Kidney tubule cell (primary cell): ENCODE data around the gene SELP.
"Not testable (repeated sequence)": the region's sequence is repeated elsewhere in the genome, so short reads cannot be mapped to it uniquely, and the experiment has no call there.

Experiments
- DNase-seq: peaks from one replicate; pipeline ENCODE4 v3.0.0-alpha.2; 2018; ENCODE audit warnings: low spot score

The SELP gene

DNA sequence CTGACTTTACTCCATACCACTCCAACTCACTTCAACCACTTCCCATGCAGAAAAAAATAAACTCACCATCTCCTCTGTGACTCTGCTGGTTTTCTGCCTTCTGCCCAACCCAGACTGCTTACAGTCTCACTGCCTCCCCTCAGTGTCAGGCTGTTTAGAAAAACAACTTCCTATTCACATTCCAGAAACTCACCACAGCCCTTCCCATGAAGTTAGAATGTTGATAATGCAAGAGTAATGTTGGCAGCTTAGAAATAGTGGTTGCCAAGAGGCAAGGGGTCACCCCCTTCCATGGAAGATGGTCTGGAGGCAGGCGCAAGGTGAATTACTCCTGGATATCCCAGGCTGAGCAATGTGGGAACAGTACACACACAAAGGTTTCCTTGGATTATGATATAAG lies at the start of gene SELP:
SELP (minus strand) TSS at position 119 of the 400 bp plus-strand sequence; CDS start at position 69, 50 bp downstream.
- DNase-seq, result no peak

DNA sequence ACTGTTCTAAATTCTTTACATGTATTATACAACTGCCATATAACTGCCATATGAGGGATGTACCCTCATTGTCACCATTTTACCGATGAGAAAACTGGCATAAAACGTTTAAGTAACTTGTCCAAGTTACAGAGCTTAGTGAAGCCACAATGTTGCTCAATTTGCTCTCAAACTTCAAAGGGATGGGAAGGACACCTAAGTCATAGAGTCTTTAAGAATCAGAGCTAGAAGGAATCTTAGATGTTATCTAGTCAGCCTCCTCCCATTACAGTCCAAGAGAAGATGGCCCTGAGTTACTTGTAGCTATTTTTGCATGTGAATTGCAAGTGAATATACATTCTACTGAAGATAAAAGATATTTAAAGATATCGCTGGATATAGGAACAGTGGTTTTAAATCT lies 49.8 kb upstream of the SELP start:
- no peak for DNase-seq

DNA sequence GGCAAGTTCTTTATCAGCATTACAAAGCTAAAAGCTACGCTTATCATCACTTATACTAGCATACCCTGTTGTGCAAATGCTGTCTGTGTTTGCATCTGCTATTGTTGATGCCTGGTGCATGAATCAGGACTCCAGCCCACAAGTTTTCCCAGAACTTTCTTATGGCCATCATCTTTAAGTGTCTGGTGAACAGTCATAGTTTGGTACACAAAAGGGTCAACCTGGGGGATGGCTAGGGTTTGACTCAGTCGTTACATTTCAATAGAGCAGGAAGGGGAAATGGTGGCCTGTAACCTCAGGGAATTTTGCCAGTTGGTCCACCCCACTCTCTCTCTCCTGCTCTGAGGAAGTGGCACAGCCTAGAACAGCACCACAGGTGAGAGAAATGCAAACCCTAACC lies 46.1 kb upstream of the SELP start:
- DNase-seq, result peak; percentile 93

DNA sequence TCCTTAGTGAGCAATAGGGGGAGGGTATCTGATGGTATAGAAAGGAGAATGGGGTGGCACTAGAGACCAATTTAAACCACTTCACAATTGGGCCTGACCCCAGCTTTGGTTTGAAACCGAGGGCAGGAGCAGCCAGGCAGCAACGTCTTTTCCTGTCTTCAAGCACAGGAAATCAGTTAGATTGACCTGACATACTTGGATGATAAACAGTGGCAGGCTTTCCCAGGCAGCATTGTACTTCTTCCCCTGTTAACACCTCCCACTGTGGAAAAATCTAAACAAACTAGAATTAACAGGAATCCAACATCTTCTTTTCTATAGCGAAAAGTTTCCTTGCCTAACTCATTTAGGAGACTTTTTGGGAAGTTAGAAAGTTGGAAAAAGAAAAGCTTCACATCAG lies 40.9 kb upstream of the SELP start:
- no peak for DNase-seq

DNA sequence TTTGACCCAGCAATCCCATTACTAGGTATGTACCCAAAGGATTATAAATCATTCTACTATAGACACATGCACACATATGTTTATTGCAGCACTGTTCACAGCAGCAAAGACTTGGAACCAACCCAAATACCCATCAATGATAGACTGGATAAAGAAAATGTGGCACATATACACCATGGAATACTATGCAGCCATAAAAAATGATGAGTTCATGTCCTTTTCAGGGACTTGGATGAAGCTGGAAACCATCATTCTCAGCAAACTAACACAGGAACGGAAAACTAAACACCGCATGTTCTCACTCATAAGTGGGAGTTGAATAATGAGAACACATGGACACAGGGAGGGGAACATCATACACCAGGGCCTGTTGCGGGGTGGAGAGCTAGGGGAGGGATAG lies 40.3 kb upstream of the SELP start:
- not testable (repeated sequence) for DNase-seq

DNA sequence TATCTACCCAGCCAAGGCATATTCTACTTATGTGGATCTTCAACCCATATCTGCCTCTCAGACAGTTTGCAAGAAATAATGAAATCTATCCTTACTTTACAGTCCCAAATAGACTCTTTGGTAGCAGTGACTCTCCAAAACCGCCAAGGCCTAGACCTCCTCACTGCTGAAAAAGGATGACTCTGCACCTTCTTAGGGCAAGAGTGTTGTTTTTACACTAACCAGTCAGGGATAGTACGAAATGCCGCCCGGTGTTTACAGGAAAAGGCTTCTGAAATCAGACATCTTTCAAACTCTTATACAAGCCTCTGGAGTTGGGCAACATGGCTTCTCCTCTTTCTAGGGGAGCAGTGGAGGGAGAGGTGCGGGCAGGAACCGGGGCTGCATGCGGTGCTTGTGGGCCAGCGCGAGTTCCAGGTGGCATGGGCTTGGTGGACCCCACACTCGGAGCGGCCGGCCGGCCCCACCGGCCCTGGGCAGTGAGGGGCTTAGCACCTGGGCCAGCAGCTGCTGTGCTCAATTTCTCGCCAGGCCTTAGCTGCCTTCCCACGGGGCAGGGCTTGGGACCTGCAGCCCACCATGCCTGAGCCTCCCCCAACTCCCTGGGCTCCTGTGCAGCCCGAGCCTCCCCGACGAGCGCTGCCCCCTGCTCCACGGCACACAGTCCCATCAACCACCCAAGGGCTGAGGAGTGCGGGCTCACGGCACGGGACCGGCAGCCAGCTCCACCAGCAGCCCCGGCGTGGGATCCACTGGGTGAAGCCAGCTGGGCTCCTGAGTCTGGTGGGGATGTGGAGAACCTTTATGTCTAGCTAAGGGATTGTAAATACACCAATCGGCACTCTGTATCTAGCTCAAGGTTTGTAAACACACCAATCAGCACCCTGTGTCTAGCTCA lies 38.0 kb upstream of the SELP start:
- not testable (repeated sequence) for DNase-seq

DNA sequence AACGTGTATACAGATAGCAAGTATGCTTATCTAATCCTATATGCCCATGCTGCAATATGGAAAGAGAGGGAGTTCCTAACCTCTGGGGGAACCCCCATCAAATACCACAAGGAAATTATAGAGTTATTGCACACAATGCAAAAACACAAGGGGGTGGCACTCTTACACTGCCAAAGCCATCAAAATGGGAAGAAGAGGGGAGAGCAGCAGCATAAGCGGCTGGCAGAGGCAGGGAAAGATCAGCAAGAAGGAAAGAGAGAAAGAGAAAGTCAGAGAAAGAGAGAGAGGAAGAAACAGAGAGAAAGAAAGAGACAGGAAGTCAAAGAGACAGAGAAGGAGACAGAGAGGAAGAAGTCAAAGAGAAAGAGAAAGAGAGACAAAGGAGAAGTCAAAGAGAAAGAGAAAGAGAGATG lies 37.3 kb upstream of the SELP start:
- not testable (repeated sequence) for DNase-seq

DNA sequence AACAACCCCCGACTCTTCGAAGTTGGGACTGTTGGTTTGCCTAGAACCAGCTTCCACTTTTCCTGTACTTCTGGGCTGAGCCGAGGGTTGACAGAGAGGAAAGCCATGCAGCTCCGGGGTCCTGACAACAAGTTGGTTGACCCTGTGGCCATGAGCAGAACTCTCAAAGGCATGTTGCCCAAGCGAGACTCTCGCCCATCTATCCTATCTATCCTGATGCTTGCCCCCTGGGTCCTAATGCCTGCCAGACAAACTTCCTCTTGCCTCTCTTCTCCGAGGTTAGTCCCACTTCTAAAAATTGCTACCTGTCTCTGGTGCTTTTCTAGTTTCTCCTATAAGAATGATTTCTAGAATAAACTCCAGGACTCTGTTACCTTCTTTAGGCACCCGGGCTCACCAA lies 32.8 kb upstream of the SELP start:
- not testable (repeated sequence) for DNase-seq

DNA sequence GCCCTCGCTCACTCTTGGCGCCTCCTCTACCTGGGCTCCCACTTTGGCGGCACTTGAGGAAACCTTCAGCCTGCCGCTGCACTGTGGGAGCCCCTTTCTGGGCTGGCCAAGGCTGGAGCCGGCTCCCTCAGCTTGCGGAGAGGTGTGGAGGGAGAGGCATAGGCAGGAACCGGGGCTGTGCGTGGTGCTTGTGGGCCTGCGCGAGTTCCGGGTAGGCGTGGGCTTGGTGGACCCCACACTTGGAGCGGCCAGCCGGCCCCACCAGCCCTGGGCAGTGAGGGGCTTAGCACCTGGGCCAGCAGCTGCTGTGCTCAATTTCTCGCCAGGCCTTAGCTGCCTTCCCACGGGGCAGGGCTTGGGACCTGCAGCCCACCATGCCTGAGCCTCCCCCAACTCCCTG lies 31.1 kb upstream of the SELP start:
- not testable (repeated sequence) for DNase-seq

DNA sequence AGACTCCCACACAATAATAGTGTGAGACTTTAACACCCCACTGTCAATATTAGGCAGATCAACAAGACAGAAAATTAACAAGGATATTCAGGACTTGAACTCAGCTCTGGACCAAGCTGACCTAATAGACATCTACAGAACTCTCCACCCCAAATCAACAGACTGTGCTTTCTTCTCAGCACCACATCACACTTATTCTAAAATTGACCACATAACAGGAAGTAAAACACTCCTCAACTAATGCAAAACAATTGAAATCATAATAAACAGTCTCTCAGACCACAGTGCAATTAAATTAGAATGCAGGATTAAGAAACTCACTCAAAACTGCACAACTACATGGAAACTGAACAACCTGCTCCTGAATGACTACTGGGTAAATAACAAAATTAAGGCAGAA lies 28.9 kb upstream of the SELP start:
- DNase-seq, result not testable (repeated sequence)

DNA sequence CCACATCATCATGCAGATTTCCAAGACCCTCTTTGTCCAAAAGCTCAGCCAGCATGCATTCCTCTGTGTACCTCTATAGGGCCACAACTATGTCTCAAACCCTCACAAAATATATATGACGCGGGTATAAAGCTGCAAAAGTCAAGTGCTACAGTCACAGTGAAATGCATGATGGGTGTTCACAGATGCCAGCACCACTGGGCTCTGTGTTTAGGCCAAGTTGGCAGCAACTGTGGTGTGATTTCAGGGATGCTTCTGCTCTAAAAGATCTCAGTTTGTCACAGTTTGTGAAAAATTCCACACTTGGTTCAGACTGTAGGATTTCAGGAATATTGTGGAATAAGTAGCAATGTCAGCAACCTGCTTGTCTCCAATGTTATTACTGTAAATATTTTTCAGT lies 23.9 kb upstream of the SELP start:
- no peak for DNase-seq

DNA sequence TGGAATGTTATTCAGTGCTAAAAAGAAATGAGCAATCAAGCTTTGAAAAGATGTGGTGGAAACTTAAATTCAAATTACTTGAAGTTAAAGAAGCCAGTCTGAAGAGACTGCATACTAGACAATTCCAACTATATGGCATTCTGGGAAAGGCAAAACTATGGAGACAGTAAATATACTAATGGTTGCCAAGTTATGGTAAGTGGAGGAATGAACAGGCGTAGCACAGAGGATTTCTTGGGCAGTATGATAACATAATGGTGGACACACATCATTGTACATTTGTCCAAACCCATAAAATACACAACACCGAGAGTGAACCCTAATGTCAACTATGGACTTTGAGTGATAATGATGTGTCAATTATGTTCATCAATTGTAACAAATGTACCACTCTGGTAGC lies 21.1 kb upstream of the SELP start:
- no peak for DNase-seq

DNA sequence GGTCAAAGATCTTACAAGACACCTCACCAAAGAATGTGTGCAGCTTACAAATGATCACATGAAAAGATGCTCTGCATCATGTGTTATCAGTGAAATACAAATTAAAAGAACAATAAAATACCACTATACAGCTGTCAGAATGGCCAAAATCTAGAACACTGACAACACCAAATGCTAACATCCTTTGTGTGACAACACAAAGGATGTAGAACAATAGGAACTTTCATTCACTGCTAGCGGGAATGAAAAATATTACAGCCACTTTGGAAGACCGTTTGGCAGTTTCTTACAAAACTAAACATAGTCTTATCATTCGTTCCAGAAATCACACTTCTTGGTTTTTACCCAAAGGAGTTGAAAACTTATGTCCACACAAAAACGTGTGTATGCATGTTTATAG lies 20.6 kb upstream of the SELP start:
- no peak for DNase-seq

DNA sequence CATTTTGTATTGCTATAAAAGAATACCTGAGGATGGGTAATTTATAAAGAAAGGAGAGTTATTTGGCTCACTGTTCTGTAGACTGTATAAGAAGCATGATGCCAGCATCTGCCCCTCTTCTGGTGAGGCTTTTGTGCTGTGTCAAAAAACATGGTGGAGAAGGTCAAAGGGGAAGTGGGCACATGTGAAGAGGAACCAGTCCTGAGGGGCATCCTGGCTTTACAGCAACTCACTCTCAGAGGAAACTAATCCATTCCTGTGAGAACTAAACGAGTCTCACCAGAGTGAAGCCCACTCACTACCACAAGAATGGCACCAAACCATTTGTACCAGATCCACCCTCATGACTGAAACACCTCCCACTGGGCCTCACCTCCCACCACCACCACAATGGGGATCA lies 18.8 kb upstream of the SELP start:
- no peak for DNase-seq

DNA sequence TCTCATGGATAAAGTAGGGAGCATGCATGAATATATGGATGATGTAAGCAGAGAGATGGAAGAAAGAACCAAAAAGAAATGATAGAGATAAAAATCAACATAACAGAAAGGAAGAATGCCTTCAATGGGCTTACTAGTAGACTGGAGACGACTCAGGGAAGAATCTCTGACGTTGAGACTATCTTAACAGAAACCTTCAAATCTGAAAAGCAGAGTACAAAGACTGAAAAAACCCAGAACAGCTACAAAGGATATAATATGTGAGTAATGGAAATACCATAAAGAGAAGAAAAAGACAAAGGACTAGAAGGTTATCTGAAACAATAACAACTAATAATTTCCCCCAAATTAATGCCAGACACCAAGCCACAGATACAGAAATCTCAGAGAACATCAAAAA lies 18.3 kb upstream of the SELP start:
- no peak for DNase-seq

DNA sequence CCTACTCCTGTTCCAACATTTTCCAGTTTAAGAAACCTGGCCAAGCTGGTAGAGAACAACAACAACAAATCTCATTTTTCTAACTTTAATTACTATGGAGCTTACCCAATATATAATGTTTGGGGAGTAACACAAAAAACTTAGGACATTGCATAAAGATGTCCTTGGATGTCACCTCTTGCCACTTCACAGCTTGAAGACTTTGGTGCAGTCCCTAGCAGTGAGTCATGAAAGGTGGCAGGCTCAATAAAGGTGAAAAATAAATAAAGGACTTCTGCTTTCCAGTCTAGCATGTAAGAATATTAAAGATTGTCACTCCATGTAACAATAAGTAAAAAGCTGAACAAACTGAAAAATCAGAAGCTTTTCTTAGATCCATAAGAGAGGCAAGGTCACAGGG lies 17.6 kb upstream of the SELP start:
- DNase-seq, result no peak

DNA sequence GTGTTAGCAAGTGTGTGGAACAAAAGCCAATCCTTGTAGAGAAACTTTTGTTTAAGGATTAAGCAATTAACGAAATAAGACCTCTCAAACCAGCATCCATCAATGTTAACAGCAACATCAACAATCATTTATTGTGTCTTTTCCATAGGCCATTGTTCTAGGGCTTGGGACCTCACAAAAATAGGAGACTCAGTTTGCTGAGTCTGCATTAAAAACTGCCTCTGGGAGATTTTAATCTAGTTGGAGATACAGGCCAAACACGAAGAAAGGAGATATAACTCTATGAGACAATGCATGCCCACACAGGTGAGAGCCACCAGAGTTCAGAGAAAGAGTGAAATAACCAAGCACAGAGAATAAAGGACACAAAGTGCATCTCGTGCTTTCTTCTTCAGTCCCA lies 14.4 kb upstream of the SELP start:
- no peak for DNase-seq

DNA sequence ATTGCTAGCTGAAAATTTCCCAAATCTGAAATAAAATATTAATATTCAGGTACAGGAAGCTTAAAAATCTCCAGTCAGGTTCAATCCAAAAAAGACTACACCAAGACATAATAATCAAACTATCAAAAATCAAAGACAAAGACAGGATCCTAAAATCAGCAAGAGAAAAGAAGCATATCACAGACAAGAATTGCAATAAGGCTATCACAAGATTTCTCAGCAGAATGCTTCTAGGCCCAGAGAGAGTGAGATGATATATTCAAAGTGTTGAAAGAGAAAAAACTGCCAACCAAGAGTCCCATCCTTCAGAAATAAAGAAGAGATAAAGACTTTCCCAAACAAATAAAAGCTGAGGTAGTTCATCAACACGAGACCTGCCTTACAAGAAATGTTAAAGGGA lies 5.0 kb upstream of the SELP start:
- DNase-seq, result no peak

DNA sequence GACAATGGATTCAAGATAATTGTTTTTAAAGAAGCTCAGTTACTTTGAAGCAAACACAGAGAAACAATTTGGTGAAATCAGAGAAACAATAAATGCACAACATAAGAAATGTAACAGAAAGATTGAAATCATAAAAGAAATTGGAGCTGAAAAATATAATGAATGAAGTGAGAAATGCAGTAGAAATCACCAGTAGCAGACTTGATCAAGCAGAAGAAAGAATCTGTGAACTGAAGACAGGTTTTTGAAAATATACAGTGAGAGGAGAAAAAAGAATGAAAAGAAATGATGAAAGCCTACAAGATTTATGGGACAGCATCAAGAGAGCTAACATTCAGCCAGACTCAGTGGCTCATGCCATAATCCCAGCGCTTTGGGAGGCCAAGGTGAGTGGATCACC lies 4.2 kb upstream of the SELP start:
- no peak for DNase-seq

DNA sequence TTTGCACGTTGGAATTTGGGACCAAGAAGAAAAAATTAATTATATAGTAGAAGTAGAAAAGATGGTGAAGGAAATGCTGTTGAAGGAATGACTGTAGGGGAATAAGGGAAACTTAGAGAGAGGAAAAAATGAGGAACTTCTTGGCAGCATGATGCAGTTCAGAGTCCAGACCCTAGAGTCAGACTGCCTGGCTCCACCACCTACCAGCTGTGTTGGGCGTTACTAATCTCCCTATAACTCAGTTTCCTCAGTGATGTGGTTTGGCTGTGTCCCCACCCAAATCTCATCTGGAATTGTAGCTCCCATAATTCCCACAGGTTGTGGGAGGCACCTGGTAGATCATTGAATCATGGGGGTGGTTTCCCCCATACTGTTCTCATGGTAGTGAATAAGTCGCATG lies 1.3 kb upstream of the SELP start:
- no peak for DNase-seq

DNA sequence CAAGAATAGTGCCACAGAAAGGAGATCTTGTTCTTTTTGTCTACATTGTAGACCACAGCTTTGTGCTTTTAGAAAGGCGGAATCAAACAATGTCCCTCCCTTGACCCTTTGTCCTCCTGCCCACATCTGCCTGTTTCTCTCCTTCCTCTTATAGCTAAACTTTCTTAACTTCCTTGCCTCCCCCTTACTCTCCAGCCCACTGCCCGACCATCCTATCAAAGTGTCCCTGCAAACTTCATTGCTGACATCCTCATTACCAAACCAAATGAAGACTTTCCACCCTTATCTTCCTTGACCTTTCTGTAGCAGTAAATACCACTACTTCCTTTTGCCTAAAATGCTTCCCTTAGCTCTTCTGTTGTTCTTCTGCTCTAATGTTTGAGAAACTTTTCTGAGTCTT lies 5.0 kb downstream of the SELP start:
- no peak for DNase-seq

DNA sequence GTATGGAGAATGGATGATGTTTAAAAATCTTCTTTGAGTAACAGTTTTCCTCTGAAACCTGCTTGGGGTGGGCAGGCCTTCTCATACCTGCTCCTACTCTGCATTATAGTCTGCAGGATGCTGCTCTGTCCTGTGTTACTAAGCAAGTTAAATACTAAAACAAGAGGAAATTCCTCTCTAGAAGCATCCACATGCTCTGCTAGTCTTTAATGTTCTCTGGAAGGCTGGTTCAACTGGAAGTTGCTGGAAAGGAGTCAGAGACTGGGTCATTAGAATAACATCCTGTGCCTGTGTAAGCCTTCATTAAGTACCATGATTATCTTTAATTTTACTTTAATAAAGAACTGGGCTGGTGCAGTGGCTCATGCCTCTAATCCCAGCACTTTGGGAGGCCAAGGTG lies 5.8 kb downstream of the SELP start:
- DNase-seq, result peak; percentile 6

DNA sequence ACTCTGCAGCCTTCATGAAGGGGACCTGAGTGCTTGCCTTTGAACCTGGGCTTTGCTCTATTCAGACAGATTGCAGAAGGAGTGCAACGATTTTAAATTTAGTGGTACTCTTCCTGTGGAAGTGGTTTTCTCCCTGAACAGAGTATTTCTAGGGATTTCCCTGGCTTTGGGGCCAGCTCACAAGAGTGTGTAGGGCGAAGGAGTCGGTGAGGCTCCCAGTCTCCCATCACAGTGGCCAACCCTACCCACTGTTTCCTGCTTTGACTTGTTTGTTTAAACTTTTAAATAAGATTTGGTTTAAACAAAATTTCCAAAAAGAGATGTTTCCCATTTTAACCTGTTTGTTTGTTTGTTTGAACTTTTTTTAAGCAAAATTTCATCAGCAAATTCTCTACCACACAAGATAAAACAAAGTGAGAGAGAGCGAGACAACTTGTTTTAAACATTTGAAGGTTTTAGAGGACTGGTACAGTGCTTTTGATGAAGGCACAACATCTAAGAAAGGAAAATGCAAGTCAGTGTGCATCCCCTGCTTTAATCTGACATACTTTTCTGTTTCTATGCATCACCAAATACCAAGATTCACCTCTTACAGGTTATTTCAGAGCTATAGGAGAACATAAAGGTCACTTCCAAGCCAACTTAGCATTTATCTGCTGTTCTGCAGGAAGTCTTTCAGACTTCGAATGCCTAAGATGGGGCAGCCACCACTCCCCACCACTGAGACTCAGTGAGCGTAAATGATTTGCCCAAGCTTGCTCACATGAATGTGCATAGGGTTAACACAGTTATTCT lies 6.6 kb downstream of the SELP start:
- no peak for DNase-seq
